Pons (tissue), 1 donor: ENCODE data around the gene PLPPR4.
"Not testable (repeated sequence)": the region's sequence is repeated elsewhere in the genome, so short reads cannot be mapped to it uniquely, and the experiment has no call there.

Experiments
- DNase-seq: peaks from one replicate; pipeline ENCODE4 v3.0.0-alpha.2; 2016; ENCODE audit warnings: low spot score

PLPPR4 gene

GRCh38 chr1:99269321-99269720, 5.0 kb downstream of the PLPPR4 start:
- no peak for DNase-seq

- DNase-seq: no peak
These were observed 6.4 kb downstream of the PLPPR4 start for GRCh38 chr1:99270646-99271045.

GRCh38 chr1:99271249-99271648, 7.0 kb downstream of the PLPPR4 start:
- DNase-seq: no peak

- no peak for DNase-seq
These were observed 12.8 kb downstream of the PLPPR4 start for GRCh38 chr1:99277066-99277465.

GRCh38 chr1:99279525-99279924, 15.2 kb downstream of the PLPPR4 start:
- no peak for DNase-seq

- DNase-seq: no peak
These were observed 16.8 kb downstream of the PLPPR4 start for GRCh38 chr1:99281105-99281504.

- DNase-seq: no peak
These were observed 18.2 kb downstream of the PLPPR4 start for GRCh38 chr1:99282536-99282935.

- not testable (repeated sequence) for DNase-seq
These were observed 19.2 kb downstream of the PLPPR4 start for GRCh38 chr1:99283521-99283920.

- no peak for DNase-seq
These were observed 28.6 kb downstream of the PLPPR4 start for GRCh38 chr1:99292886-99293285.

- no peak for DNase-seq
These were observed 33.6 kb downstream of the PLPPR4 start for GRCh38 chr1:99297923-99298322.

GRCh38 chr1:99304725-99305282, 40.5 kb downstream of the PLPPR4 start:
- no peak for DNase-seq

GRCh38 chr1:99305626-99306025, 41.3 kb downstream of the PLPPR4 start:
- no peak for DNase-seq

- no peak for DNase-seq
These were observed 41.8 kb downstream of the PLPPR4 start for GRCh38 chr1:99306056-99306455.

GRCh38 chr1:99306644-99307043, 42.4 kb downstream of the PLPPR4 start:
- DNase-seq: no peak

GRCh38 chr1:99315305-99315704, 51.0 kb downstream of the PLPPR4 start:
- DNase-seq: no peak

- no peak for DNase-seq
These were observed 62.1 kb downstream of the PLPPR4 start for GRCh38 chr1:99326215-99326949.

- no peak for DNase-seq
These were observed 63.1 kb downstream of the PLPPR4 start for GRCh38 chr1:99327357-99327756.

GRCh38 chr1:99328171-99328570, 63.9 kb downstream of the PLPPR4 start:
- DNase-seq: no peak

- DNase-seq: no peak
These were observed 66.8 kb downstream of the PLPPR4 start for GRCh38 chr1:99331083-99331482.

- no peak for DNase-seq
These were observed 67.3 kb downstream of the PLPPR4 start for GRCh38 chr1:99331636-99332035.

GRCh38 chr1:99332561-99332960, 68.3 kb downstream of the PLPPR4 start:
- no peak for DNase-seq

- no peak for DNase-seq
These were observed 70.7 kb downstream of the PLPPR4 start for GRCh38 chr1:99334991-99335390.

- no peak for DNase-seq
These were observed 82.9 kb downstream of the PLPPR4 start for GRCh38 chr1:99347041-99347684.
